MCF 10A (cell line): ENCODE data around the gene TNS1. TPM values are rescaled to one million over a fixed set of nuclear protein-coding genes. Genes with fewer than 3 reads are reported as not detected.
"Not testable (repeated sequence)": the region's sequence is repeated elsewhere in the genome, so short reads cannot be mapped to it uniquely, and the experiment has no call there.

Experiments
- BruUV-seq: library from RNA; stranded (reverse); fragments of 400-500 nt; replicated peaks from 2 replicates; lab custom pipeline; 2021; lab: Mats Ljungman, UMichigan
- CTCF ChIA-PET: fragments of 300-600 bp; sonication (Branson Sonifier 250); formaldehyde crosslinking; extraction: SDS; loops from one replicate; lab custom pipeline; 2021; ENCODE audit warnings: antibody characterized with exemption, inconsistent platforms; lab: Yijun Ruan, JAX
- POLR2A ChIA-PET: fragments of 300-600, 350-650 bp; sonication (Branson Sonifier 250); formaldehyde crosslinking; extraction: SDS; loops from one replicate; lab custom pipeline; 2020; ENCODE audit warnings: antibody characterized with exemption, inconsistent platforms; lab: Yijun Ruan, JAX
- DNase-seq: peaks from one replicate; pipeline ENCODE4 v3.0.0-alpha.2; 2018; ENCODE audit not compliant: unreplicated experiment
- H3K27ac Mint-ChIP-seq: one replicate; pipeline ENCODE4 v1.8.0; 2022; ENCODE audit warnings: mild to moderate bottlenecking, low read depth, mixed read lengths; ENCODE audit not compliant: unreplicated experiment
- H3K27me3 Mint-ChIP-seq: one replicate; pipeline ENCODE4 v1.8.0; 2022; ENCODE audit warnings: mixed read lengths; ENCODE audit not compliant: insufficient read depth, unreplicated experiment
- H3K36me3 Mint-ChIP-seq: one replicate; pipeline ENCODE4 v1.8.0; 2022; ENCODE audit warnings: mild to moderate bottlenecking, moderate library complexity, mixed read lengths; ENCODE audit not compliant: insufficient read depth, unreplicated experiment
- H3K4me1 Mint-ChIP-seq: one replicate; pipeline ENCODE4 v1.8.0; 2022; ENCODE audit warnings: mixed read lengths; ENCODE audit not compliant: insufficient read depth, unreplicated experiment
- H3K4me3 Mint-ChIP-seq: one replicate; pipeline ENCODE4 v1.8.0; 2022; ENCODE audit warnings: mild to moderate bottlenecking, moderate library complexity, mixed read lengths; ENCODE audit not compliant: unreplicated experiment
- H3K9me3 Mint-ChIP-seq: one replicate; pipeline ENCODE4 v1.8.0; 2022; ENCODE audit warnings: mixed read lengths; ENCODE audit not compliant: unreplicated experiment
- intact Hi-C: fragments of 100-400 bp; cut with micrococcal nuclease; formaldehyde crosslinking; loops from 2 replicates; pipeline ENCODE4 v1.14.1; 2022
- total RNA-seq: library from RNA; stranded (reverse); gene quantifications from 2 replicates; pipeline ENCODE4 v1.2.3, GENCODE V29; 2022
- TF ChIP-seq, protein P1 (sequence below): fragments of 200-600 bp; IDR thresholded peaks from one replicate; pipeline ENCODE4 v1.8.0; 2022; ENCODE audit warnings: antibody characterized with exemption, mild to moderate bottlenecking; ENCODE audit not compliant: unreplicated experiment

The TNS1 gene
- total RNA-seq, 1 experiment from 2014 or later, result 3.3 TPM

DNA sequence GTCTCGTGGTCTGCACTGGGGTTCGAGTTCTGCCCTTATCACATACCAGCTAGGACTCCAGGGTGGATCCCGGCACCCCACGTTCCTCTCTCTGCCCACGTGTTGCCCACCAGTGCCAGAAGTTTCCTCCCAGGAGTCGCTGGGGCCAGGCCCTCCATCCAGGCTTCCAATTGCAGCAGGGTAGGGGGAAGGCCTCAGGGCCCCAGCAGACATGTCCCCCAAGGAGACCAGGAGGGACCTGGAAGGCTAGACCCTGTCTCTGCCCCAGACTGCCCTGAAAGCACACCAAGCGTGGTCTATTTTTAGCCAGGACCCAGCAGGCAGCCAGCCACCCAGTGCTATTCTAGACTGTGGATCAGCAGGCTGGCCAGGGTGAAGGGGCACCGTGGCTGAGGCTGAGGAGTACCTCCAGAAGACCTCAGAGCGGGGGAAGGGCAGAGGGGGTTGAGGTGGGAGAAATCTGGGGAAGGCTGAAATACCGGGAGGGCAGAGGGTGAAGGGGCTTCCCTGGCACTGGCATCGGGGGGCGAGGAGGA lies 18.8 kb upstream of the TNS1 start:
- intact Hi-C loops, result no loop called here
- H3K9me3 Mint-ChIP-seq, result no peaks in the 10 kb centered on the region
- H3K4me3 Mint-ChIP-seq, result no peak overlapping the region
- no peaks in the 10 kb centered on the region for H3K36me3 Mint-ChIP-seq
- POLR2A ChIA-PET, result no interaction called here
- TF ChIP-seq, protein P1, sequence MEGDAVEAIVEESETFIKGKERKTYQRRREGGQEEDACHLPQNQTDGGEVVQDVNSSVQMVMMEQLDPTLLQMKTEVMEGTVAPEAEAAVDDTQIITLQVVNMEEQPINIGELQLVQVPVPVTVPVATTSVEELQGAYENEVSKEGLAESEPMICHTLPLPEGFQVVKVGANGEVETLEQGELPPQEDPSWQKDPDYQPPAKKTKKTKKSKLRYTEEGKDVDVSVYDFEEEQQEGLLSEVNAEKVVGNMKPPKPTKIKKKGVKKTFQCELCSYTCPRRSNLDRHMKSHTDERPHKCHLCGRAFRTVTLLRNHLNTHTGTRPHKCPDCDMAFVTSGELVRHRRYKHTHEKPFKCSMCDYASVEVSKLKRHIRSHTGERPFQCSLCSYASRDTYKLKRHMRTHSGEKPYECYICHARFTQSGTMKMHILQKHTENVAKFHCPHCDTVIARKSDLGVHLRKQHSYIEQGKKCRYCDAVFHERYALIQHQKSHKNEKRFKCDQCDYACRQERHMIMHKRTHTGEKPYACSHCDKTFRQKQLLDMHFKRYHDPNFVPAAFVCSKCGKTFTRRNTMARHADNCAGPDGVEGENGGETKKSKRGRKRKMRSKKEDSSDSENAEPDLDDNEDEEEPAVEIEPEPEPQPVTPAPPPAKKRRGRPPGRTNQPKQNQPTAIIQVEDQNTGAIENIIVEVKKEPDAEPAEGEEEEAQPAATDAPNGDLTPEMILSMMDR, result no peak
- CTCF ChIA-PET, result interaction anchor here (0.6 to 1.6 kb wide), 5 partner anchors 11 to 236 kb away, joined by 3 to 5 read pairs (median 3); no protein-coding TSS in a partner anchor
- H3K27ac Mint-ChIP-seq, result no peak overlapping the region
- H3K27me3 Mint-ChIP-seq, result peaks cover 5% of the 10 kb centered on the region
- peaks cover 2% of the 10 kb centered on the region for H3K4me1 Mint-ChIP-seq
- DNase-seq, result no peak
- no TSS peak for BruUV-seq

DNA sequence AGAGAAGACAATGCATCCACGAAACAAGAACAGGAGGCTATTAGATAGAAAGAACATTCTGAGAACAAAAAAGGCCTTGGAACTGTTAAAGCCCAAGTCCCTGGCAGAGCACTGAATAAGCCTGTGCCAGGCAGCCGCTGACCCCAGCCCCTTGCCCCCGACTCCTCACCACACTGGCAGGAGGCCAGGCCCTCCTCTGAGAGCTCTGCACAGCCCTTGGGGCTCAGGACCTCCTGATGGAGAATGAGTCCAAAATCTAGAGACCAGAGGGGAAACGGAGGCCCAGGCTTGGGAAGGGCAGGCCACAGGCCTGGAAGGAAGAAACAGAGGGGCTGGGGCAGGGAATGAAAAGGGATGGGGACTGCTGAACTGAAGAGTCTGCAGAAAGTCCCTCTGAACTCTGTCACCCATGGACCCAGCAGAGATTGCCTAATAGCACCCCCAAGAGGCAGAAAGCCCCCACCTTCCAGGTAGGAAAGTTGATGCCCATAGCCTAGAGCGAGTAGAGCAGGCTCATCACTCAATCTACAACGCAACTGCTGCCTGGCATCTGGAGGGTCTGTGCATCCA lies 18.3 kb upstream of the TNS1 start:
- CTCF ChIA-PET, result interaction anchor here (0.6 to 1.6 kb wide), 4 partner anchors 27 to 134 kb away, joined by 3 read pairs; no protein-coding TSS in a partner anchor
- Mint-ChIP-seq H3K27me3 (peaks cover 11% of the 10 kb centered on the region), H3K4me1 (peaks cover 5% of the 10 kb centered on the region), H3K9me3 (no peaks in the 10 kb centered on the region), H3K36me3 (no peaks in the 10 kb centered on the region), H3K4me3 (no peak overlapping the region), H3K27ac (no peak overlapping the region)
- intact Hi-C loops, result no loop called here
- TF ChIP-seq, protein P1, result no peak
- POLR2A ChIA-PET, result no interaction called here
- no TSS peak for BruUV-seq
- DNase-seq, result no peak

DNA sequence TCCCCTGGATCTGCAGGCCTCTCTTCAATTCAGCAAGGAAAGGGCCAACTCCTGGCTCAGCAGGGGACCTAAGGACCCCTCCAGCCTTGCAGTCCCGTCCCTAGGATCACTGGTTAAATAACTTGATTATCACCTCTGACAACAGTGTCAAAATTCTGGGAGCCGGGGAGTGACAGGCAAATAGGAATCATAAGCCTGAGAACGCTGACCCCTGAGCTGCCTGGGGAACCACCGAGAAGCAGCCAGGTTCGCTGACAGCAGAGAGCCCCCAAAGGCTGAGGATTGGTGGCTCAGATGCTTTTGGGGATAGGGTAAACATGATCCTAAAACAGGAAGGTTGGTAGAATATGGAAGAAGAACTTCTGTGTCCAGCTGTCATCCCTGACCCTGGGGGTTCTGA lies 17.5 kb upstream of the TNS1 start:
- TF ChIP-seq, protein P1, result no peak

DNA sequence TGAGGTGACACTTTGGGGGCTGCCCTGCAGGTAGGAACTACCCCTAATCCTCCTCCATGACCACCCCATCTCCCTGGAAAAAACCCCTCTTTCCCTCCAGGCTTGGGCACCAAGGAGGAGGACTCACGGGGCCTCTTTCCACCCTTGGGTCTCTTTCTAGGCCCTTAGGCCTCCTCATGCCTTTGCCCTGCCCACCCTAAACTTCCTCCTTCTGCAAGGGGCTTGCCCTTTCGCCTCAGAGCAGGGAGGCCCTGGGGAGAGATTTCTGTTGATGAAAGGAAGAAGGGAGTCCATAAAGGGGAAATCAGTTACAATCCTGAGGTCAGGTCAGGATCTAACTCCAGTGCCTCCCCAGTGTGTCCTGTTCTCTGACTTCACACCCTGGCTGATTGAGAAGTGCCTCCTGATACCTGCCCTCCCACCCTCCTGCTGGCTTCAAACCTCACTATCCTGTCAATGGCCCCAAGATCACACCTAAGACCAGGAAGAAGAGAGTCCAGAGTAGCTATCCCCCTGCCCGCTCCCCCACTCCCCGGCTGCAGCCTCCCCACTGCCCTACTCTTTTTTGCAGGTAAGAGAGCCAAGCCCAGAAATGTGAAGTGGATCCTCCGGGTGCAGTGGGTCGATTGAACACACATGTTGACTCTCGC lies 16.7 kb upstream of the TNS1 start:
- Mint-ChIP-seq H3K9me3 (no peaks in the 10 kb centered on the region), H3K4me3 (no peak overlapping the region), H3K36me3 (no peaks in the 10 kb centered on the region), H3K4me1 (peaks cover 5% of the 10 kb centered on the region), H3K27me3 (peaks cover 11% of the 10 kb centered on the region), H3K27ac (no peak overlapping the region)
- no peak for DNase-seq
- POLR2A ChIA-PET, result no interaction called here
- CTCF ChIA-PET, result interaction anchor here (0.6 kb wide), 1 partner anchor 59 kb away, joined by 3 read pairs; no protein-coding TSS in a partner anchor
- no TSS peak for BruUV-seq
- intact Hi-C loops, result no loop called here
- TF ChIP-seq, protein P1, result no peak

More for the DNA sequence above, 17.5 kb upstream of the TNS1 start:
- Mint-ChIP-seq H3K4me1 (peaks cover 5% of the 10 kb centered on the region), H3K9me3 (no peaks in the 10 kb centered on the region), H3K4me3 (no peak overlapping the region), H3K27me3 (peaks cover 11% of the 10 kb centered on the region), H3K27ac (no peak overlapping the region), H3K36me3 (no peaks in the 10 kb centered on the region)
- no peak for DNase-seq
- BruUV-seq, result no TSS peak
- ChIA-PET POLR2A (no interaction called here), CTCF (interaction anchor here (1.1 to 1.6 kb wide), 2 partner anchors 27 to 133 kb away, joined by 3 read pairs; no protein-coding TSS in a partner anchor)
- intact Hi-C loops, result no loop called here

DNA sequence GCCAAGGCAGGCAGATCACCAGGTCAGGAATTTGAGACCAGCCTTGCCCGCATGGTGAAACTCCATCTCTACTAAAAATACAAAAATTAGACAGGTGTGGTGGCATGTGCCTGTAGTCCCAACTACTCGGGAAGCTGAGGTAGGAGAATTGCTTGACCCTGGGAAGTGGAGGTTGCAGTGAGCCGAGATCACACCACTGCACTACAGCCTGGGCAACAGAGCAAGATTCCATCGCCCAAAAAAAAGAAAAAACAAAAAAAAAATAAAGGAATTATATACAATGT lies 16.0 kb upstream of the TNS1 start:
- H3K4me1 Mint-ChIP-seq, POLR2A ChIA-PET, H3K27ac Mint-ChIP-seq, H3K4me3 Mint-ChIP-seq, H3K9me3 Mint-ChIP-seq, H3K36me3 Mint-ChIP-seq, DNase-seq, CTCF ChIA-PET, BruUV-seq, intact Hi-C loops: not testable (repeated sequence)
- peaks cover 11% of the 10 kb centered on the region for H3K27me3 Mint-ChIP-seq
